ENCODE measurements around the gene ENO3.

The ENO3 gene

DNA sequence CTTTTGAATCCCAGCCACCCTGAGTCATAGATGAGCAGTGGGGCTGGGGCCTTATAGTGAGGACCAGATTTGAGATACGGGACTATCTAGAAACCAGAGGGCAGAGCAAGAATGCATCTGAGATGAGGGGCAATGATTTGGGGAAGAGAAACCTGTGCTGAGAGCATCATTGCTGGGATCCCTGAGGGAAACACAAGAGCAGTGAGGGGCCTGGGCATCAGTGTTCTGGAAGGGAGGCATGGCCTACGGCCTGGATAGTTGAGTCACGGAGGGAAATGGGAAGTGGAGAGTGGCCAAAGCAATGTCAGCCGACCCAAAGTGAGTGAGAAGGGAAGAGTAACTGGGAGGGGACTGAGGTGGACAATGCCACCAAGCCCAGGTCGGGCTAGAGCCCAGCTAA is 31.4 kb downstream of the ENO3 start:
- Mint-ChIP-seq H3K36me3 (peaks cover 43% of the 10 kb centered on the region), H3K27me3 (no peaks in the 10 kb centered on the region), H3K4me1 (peaks cover 47% of the 10 kb centered on the region), H3K4me3 (no peak overlapping the region), H3K9me3 (no peaks in the 10 kb centered on the region), H3K27ac (peak overlapping the region; percentile 44)
- DNase-seq: no peak
- CTCF ChIA-PET: interaction anchor here (0.6 to 0.9 kb wide), 4 partner anchors 12 to 1464 kb away, joined by 3 read pairs; no protein-coding TSS in a partner anchor

GRCh38 chr17:4986403-4986802 is 35.5 kb downstream of the ENO3 start:
- H3K27me3 Mint-ChIP-seq: no peaks in the 10 kb centered on the region
- H3K4me1 Mint-ChIP-seq: peaks cover 50% of the 10 kb centered on the region
- H3K36me3 Mint-ChIP-seq: peaks cover 30% of the 10 kb centered on the region
- peak overlapping the region; percentile 93 for H3K27ac Mint-ChIP-seq
- no peak for DNase-seq
- CTCF ChIA-PET: interaction anchor here (0.9 to 3.6 kb wide), 8 partner anchors 16 to 77 kb away, joined by 3 to 17 read pairs (median 6); partner anchors contain the start of genes SLC25A11 and SPAG7
- H3K4me3 Mint-ChIP-seq: peak overlapping the region; percentile 83
- no peaks in the 10 kb centered on the region for H3K9me3 Mint-ChIP-seq

DNA sequence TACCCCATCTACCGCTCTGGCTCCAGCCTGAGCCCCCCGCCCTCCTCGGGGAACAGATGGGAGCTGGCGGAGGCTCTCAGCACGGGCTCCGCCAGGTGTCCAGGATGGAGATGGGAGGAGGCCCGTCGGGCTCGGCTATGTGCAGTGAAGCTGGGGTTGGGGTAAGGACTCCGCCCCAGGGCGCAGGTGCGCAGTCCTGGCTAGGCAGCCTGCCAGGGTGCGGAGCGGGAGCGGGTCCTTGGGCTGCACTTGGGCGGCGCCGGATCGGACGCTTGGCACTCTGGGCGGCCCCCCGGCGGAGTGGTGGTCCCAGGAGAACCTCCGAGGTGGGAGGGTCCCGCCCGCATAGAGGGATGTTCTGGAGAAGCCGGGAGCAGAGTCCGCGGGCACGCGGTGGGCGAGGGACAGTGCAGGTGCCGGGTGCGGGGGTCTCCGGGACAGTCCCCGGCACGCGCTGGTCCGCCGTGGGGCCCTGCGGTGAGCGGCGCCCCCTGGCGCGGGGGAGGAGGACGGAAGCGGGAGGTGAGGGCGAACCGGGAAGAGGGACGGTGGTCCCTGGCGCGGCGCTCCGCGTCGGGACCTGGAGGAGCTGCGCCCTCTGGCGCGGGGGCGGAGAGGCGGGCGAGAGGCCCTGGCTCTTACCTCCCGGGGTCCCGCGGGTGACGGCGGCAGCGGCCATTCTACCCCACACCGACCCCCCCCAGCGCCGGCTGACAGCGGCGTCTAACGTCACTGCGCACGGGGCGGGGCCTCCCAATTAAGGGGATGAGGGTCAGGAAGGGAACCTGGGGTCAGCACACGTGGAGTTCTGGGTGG is 36.2 kb downstream of the ENO3 start, which contains the start of gene CAMTA2:
CAMTA2 (minus strand) TSS at position 725 of the 816 bp plus-strand sequence. CDS start 1,453 bp downstream, outside the sequence.
- Mint-ChIP-seq H3K27me3 (no peaks in the 10 kb centered on the region), H3K9me3 (no peaks in the 10 kb centered on the region), H3K4me1 (peaks cover 45% of the 10 kb centered on the region), H3K27ac (peak within 1 kb of the TSS; percentile 93), H3K4me3 (peak within 1 kb of the TSS; percentile 83), H3K36me3 (peaks cover 23% of the 10 kb centered on the region)
- peak; percentile 94 for DNase-seq
- CTCF ChIA-PET: interaction anchor here (0.9 to 3.6 kb wide), 10 partner anchors 11 to 88 kb away, joined by 3 to 17 read pairs (median 4); partner anchors contain the start of genes C17orf107, KIF1C, SLC25A11 and SPAG7

DNA sequence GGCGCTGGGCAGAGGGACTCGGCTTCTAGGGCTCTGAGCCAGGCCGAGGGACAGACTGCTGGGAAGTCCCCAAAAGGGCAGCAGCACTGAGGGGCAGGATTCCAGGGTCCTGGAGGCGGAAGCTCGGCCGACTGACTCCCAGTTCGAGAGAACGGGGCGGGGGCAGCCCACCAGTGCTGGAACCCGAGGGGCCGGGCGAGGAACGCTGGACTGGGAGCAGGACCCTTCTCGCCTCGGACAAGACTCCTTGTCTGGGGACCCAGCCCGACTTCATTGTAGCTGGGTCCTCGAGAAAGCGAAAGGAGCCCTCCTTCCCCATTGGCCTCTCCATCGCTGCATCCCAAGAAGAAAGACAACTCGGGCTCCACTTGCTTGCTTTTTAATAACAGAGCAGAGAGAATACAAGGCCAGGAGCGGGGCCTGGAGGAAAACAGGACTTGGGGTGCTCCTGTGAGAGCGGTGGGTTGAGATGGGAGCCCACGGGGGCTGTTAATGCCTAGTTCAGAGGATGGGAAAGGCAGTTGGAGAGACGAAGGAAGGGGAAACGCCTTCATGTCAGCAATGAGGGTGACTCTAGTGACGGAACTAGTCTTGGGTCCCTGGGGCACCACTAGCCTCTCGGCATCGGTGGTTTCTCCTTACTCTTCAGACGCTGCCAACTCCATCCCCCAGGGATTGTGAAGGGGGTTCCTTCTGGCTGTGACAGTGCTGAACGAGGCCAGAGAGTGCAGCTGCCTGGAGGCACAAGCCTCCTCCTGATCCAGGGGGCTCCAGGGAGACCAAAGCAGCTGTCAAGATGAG is 37.0 kb downstream of the ENO3 start:
- no peaks in the 10 kb centered on the region for H3K9me3 Mint-ChIP-seq
- H3K27me3 Mint-ChIP-seq: no peaks in the 10 kb centered on the region
- H3K4me3 Mint-ChIP-seq: peak overlapping the region; percentile 83
- H3K36me3 Mint-ChIP-seq: peaks cover 16% of the 10 kb centered on the region
- DNase-seq: no peak
- CTCF ChIA-PET: interaction anchor here (0.9 to 3.6 kb wide), 7 partner anchors 10 to 88 kb away, joined by 3 to 17 read pairs (median 4); partner anchors contain the start of genes C17orf107, KIF1C and SLC25A11
- H3K27ac Mint-ChIP-seq: peak overlapping the region; percentile 93
- peaks cover 43% of the 10 kb centered on the region for H3K4me1 Mint-ChIP-seq

DNA sequence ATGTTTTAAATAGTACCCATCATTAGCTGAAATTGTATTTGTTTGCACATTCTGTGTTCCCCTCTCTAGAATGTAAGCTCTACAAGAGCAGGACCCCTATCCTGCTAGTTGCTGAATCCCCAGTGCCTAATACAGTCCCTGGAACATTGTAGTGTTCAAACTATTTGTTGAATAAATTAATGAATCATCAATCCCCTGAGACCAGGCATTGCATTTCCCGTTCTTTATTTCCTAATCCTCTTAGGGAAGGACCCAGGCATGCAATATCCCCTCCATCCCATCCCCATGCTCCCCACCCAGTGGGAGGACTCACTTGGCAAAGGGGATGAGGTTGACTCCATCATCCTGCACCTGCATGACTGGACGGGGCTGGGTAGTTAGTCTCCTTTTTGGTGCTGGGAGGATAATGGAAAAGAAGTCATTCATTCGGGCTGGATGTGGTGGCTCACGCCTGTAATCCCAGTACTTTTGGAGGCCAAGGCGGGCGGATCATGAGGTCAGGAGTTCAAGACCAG is 43.2 kb downstream of the ENO3 start:
- no peak overlapping the region for H3K27ac Mint-ChIP-seq
- peaks cover 22% of the 10 kb centered on the region for H3K27me3 Mint-ChIP-seq
- peaks cover 23% of the 10 kb centered on the region for H3K4me1 Mint-ChIP-seq
- no peaks in the 10 kb centered on the region for H3K9me3 Mint-ChIP-seq
- no peak for DNase-seq
- peaks cover 4% of the 10 kb centered on the region for H3K36me3 Mint-ChIP-seq
- CTCF ChIA-PET: no interaction called here
- no peak overlapping the region for H3K4me3 Mint-ChIP-seq

- H3K9me3 Mint-ChIP-seq: no peaks in the 10 kb centered on the region
- peaks cover 22% of the 10 kb centered on the region for H3K27me3 Mint-ChIP-seq
- CTCF ChIA-PET: interaction anchor here (1.0 kb wide), 1 partner anchor 10 kb away, joined by 4 read pairs; the partner anchor contains the start of gene CAMTA2
- peak within 1 kb of the TSS; percentile 86 for H3K4me3 Mint-ChIP-seq
- peaks cover 18% of the 10 kb centered on the region for H3K36me3 Mint-ChIP-seq
- DNase-seq: peak; percentile 94
- H3K4me1 Mint-ChIP-seq: peaks cover 27% of the 10 kb centered on the region
- peak within 1 kb of the TSS; percentile 76 for H3K27ac Mint-ChIP-seq
Measured at GRCh38 chr17:4997302-4998026, 46.5 kb downstream of the ENO3 start, which contains the start of the genes INCA1 and KIF1C. Gene INCA1, minus strand, starts transcription at chr17:4997522. Its CDS starts 3,085 bp downstream, at chr17:4994437. Gene KIF1C, plus strand, starts transcription at chr17:4997950. Its CDS starts 2,297 bp downstream, at chr17:5000247.

GRCh38 chr17:4998027-4998731 is 47.3 kb downstream of the ENO3 start:
- no peak for DNase-seq
- Mint-ChIP-seq H3K27me3 (peaks cover 22% of the 10 kb centered on the region), H3K27ac (peak overlapping the region; percentile 76), H3K36me3 (peaks cover 21% of the 10 kb centered on the region), H3K9me3 (no peaks in the 10 kb centered on the region), H3K4me3 (peak overlapping the region; percentile 86), H3K4me1 (peaks cover 27% of the 10 kb centered on the region)
- CTCF ChIA-PET: interaction anchor here (0.7 to 1.0 kb wide), 2 partner anchors 10 to 32 kb away, joined by 3 to 4 read pairs; partner anchors contain the start of gene CAMTA2

DNA sequence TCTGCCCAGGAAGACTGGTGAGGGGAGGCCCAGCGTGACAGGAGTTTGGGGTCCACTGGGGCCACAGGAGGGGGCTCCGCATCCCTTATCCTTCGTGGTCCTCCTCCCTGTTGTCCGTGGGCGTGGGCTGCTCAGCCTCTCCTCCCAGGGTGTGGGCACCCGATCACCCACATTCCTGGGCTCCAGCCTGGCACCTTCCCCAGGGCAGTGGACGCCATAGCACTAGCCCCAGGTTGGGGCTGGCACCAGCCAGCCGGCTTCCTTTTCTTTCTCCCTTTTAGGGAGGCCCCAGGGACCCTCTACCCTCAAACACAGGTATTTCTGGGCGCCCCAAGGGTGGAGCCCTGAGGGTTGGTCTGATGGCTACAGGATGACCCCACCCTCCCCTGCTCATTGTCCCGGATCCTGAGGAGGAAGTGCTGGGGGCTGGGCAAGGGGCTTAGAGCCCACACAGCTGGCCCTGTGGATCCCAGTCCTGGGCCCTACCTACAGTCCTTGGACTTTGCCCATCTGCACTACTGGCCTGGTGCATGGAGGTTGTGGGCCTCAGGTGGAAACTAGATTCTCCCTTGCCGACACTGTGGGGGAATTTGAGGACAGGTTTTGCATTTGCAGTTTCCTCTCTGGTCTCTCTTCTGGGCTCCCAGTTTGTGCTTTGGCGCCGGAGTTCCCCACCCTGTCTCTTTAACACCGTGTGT is 48.0 kb downstream of the ENO3 start:
- H3K9me3 Mint-ChIP-seq: no peaks in the 10 kb centered on the region
- H3K4me1 Mint-ChIP-seq: peaks cover 27% of the 10 kb centered on the region
- H3K36me3 Mint-ChIP-seq: peaks cover 28% of the 10 kb centered on the region
- H3K4me3 Mint-ChIP-seq: peak overlapping the region; percentile 86
- H3K27me3 Mint-ChIP-seq: peaks cover 22% of the 10 kb centered on the region
- peak; percentile 28 for DNase-seq
- H3K27ac Mint-ChIP-seq: peak overlapping the region; percentile 66
- CTCF ChIA-PET: interaction anchor here (0.7 kb wide), 1 partner anchor 31 kb away, joined by 3 read pairs; no protein-coding TSS in a partner anchor

DNA sequence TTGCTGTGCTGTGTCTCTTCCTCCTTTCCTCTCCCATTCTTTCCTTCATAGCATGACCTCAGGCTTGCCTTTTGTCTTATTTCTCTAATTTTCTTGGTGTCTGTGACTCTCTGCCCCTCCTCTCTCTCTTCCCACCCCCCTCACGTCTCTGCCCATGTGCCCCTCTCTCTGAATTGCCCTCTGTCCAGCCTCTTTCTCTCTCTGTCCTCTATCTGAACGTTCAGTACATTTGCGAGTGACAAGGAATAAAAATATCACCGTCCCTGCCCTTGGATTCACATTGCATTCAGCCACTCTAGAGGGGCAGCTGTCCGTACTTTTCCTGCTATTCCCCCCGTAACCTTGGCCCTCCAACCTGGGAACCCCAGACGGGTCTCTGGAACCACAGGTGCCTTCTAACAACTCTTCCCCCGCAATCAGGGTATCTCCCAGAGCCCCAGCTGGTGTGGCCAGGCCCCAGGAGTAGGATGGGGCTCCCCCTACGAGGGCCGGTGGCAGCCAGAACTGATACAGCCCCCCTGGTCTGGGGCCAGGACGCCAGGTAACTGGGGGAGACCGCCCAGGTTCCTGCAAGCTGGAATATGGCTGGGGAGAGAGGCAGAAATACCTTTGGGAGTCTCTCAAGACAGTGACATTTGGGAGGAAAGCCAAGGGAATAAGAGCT is 48.6 kb downstream of the ENO3 start:
- Mint-ChIP-seq H3K27ac (peak overlapping the region; percentile 66), H3K4me1 (peaks cover 27% of the 10 kb centered on the region), H3K27me3 (peaks cover 16% of the 10 kb centered on the region), H3K4me3 (peak overlapping the region; percentile 86), H3K36me3 (peaks cover 35% of the 10 kb centered on the region), H3K9me3 (no peaks in the 10 kb centered on the region)
- DNase-seq: no peak
- CTCF ChIA-PET: no interaction called here

GRCh38 chr17:5000237-5000639 is 49.3 kb downstream of the ENO3 start:
- peaks cover 10% of the 10 kb centered on the region for H3K27me3 Mint-ChIP-seq
- H3K27ac Mint-ChIP-seq: no peak overlapping the region
- CTCF ChIA-PET: no interaction called here
- H3K9me3 Mint-ChIP-seq: no peaks in the 10 kb centered on the region
- no peak overlapping the region for H3K4me3 Mint-ChIP-seq
- H3K36me3 Mint-ChIP-seq: peaks cover 42% of the 10 kb centered on the region
- H3K4me1 Mint-ChIP-seq: peaks cover 25% of the 10 kb centered on the region
- DNase-seq: no peak

GRCh38 chr17:5002121-5002788 is 51.3 kb downstream of the ENO3 start:
- Mint-ChIP-seq H3K4me3 (no peak overlapping the region), H3K27ac (peak overlapping the region; percentile 19), H3K9me3 (no peaks in the 10 kb centered on the region), H3K36me3 (peaks cover 53% of the 10 kb centered on the region), H3K27me3 (no peaks in the 10 kb centered on the region), H3K4me1 (peaks cover 18% of the 10 kb centered on the region)
- DNase-seq: no peak
- CTCF ChIA-PET: interaction anchor here (1.0 kb wide), 1 partner anchor 29 kb away, joined by 3 read pairs; no protein-coding TSS in a partner anchor

All from activated naive CD4-positive, alpha-beta T cell treated with anti-CD3 and anti-CD28 coated beads, Interleukin-2, amount 10 ng/mL, durations not matched to agents 7 days and 5 days (primary cell).